SK-N-SH treated with all-trans-retinoic acid at 6 μM for 48 hours (cell line): ENCODE results near the gene AKR7A3.

Source experiments
- CREB5 ChIP-seq: fragments of 250-450 bp; sonication (Bioruptor Pico); IDR thresholded peaks from 2 replicates; pipeline ENCODE4 v1.5.1; 2020; ENCODE audit warnings: low read depth, mild to moderate bottlenecking, moderate library complexity
- PATZ1 ChIP-seq: fragments of 250-450 bp; sonication (Bioruptor Pico); IDR thresholded peaks from 2 replicates; pipeline ENCODE4 v1.8.0; 2020; ENCODE audit warnings: mild to moderate bottlenecking, moderate library complexity, borderline replicate concordance
- PPARA ChIP-seq: fragments of 250-450 bp; sonication (Bioruptor Pico); IDR thresholded peaks from 2 replicates; pipeline ENCODE4 v1.5.0; 2020; ENCODE audit warnings: mild to moderate bottlenecking, borderline replicate concordance
- RARB ChIP-seq: fragments of 250-450 bp; sonication (Bioruptor Pico); IDR thresholded peaks from 2 replicates; pipeline ENCODE4 v1.8.0; 2021; ENCODE audit warnings: mild to moderate bottlenecking, moderate library complexity
- ZFP3 ChIP-seq: fragments of 250-450 bp; sonication (Bioruptor Pico); IDR thresholded peaks from 2 replicates; pipeline ENCODE4 v1.5.0; 2020; ENCODE audit warnings: mild to moderate bottlenecking, moderate library complexity
- ZNF565 ChIP-seq: fragments of 450-650 bp; formaldehyde crosslinking; conservative IDR thresholded peaks from 2 replicates; pipeline ENCODE4 v1.5.0; 2020; ENCODE audit warnings: low read depth, mild to moderate bottlenecking, moderate library complexity

- TF ChIP-seq ZNF565 (CRISPR knock-in tag) (no peak), CREB5 (CRISPR knock-in tag) (no peak), RARB (no peak), PATZ1 (CRISPR knock-in tag) (no peak), ZFP3 (CRISPR knock-in tag) (no peak), PPARA (no peak)
These were observed 31.2 kb downstream of the AKR7A3 start for GRCh38 chr1:19257178-19257914.
